Mucosa of descending colon (tissue), 3 donors: ENCODE measurements around the gene EHMT1. TPM values are rescaled to one million over a fixed set of nuclear protein-coding genes. Genes with fewer than 3 reads are reported as not detected.

ENCODE experiments used
- ATAC-seq: fragments of 200-7000 bp; cut with Tn5 transposase; one replicate; pipeline ENCODE4 v1.9.1; 2020; ENCODE audit warnings: mild to moderate bottlenecking, moderate library complexity
- DNase-seq, 3 donors: peaks; one replicate each; pipeline ENCODE4 v3.0.0-alpha.2; 2020
- H3K36me3 ChIP-seq: fragments of 200-600 bp; one replicate; pipeline ENCODE4 v1.8.0; 2021; ENCODE audit warnings: low read depth, mild to moderate bottlenecking
- H3K4me1 ChIP-seq: fragments of 200-600 bp; one replicate; pipeline ENCODE4 v1.8.0; 2021; ENCODE audit warnings: low read depth, mild to moderate bottlenecking
- H3K4me3 ChIP-seq: fragments of 200-600 bp; one replicate; pipeline ENCODE4 v1.8.0; 2021; ENCODE audit warnings: mild to moderate bottlenecking
- H3K9me3 ChIP-seq: fragments of 200-600 bp; one replicate; pipeline ENCODE4 v1.8.0; 2021; ENCODE audit warnings: mild to moderate bottlenecking
- intact Hi-C, 2 donors: fragments of 100-400 bp; cut with DNase I in 1 of 2; cut with micrococcal nuclease in 1 of 2; formaldehyde crosslinking; loops; one replicate each; pipeline versions ENCODE4 v1.11.0 to v1.11.1; 2022; cut with DNase I, micrococcal nuclease
- total RNA-seq, 3 donors: library from RNA; stranded (reverse); fragmentation: NEBNext Ultra II Directional in 2 of 3; extraction: Animal tissue kit (Norgen Biotek cat#: 25700) in 2 of 3; gene quantifications; one replicate each; pipeline versions ENCODE4 v1.2.1 to v1.2.4, GENCODE V29; 2021 to 2023
- TF ChIP-seq, protein P1 (sequence below): fragments of 200-600 bp; IDR thresholded peaks from one replicate; pipeline ENCODE4 v1.8.0; 2022; ENCODE audit warnings: antibody characterized with exemption, mild to moderate bottlenecking
- donor health status: DM: no; HTN: no; CAD: no; lungs with moderate emphysema.
- donor health status: DM: no; HTN: no; CAD: no.
- donor health status: DM: no; HTN: yes; CAD: no.

EHMT1 gene
- total RNA-seq, 3 donors from 2014 or later: 78.4 to 90.8 (median 83.3) TPM

DNA sequence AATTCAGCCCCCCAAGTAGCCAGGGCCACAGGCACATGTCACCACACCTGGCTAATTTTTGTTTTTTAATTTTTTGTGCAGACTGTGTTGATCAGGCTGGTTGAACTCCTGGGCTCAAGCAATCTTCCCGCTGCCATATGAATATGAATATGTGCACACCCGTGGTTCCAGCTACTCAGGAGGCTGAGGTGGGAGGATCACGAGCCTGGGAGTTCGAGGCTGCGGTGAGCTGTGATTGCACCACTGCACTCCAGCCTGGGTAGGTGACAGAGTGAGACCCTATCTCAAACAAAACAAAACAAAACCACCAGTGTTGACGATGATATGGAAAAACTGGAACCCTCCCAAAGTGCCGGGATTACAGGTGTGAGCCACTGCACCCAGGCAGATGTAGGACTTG lies 32.0 kb downstream of the EHMT1 start:
- Histone ChIP-seq H3K4me1 (no peaks in the 10 kb centered on the region), H3K4me3 (no peak overlapping the region), H3K9me3 (no peaks in the 10 kb centered on the region), H3K36me3 (no peaks in the 10 kb centered on the region)
- TF ChIP-seq, protein P1, sequence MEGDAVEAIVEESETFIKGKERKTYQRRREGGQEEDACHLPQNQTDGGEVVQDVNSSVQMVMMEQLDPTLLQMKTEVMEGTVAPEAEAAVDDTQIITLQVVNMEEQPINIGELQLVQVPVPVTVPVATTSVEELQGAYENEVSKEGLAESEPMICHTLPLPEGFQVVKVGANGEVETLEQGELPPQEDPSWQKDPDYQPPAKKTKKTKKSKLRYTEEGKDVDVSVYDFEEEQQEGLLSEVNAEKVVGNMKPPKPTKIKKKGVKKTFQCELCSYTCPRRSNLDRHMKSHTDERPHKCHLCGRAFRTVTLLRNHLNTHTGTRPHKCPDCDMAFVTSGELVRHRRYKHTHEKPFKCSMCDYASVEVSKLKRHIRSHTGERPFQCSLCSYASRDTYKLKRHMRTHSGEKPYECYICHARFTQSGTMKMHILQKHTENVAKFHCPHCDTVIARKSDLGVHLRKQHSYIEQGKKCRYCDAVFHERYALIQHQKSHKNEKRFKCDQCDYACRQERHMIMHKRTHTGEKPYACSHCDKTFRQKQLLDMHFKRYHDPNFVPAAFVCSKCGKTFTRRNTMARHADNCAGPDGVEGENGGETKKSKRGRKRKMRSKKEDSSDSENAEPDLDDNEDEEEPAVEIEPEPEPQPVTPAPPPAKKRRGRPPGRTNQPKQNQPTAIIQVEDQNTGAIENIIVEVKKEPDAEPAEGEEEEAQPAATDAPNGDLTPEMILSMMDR: no peak
- ATAC-seq: no peak
- no peak for DNase-seq
- intact Hi-C loops: no loop called here

DNA sequence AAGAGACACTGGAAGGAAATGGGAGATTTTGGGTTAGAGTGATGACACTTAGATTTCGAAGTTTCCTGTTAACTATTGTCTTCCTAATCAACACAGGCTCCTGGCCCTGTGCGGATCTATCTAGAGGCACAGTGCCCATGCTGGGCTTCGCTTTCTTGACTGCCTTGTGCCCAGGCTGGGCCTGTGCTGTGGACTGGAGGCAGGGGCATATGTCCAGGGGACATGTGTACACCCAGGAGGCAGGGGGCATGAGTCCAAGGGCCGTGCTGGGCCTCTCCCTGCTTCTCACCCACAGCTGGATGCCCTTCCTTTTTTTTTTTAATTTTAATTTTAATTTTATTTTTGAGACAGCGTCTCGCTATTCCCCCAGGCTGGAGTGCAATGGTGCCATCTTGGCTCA lies 37.6 kb downstream of the EHMT1 start:
- TF ChIP-seq, protein P1: no peak
- Histone ChIP-seq H3K4me3 (no peak overlapping the region), H3K4me1 (no peaks in the 10 kb centered on the region), H3K9me3 (no peaks in the 10 kb centered on the region), H3K36me3 (no peaks in the 10 kb centered on the region)
- ATAC-seq: no peak
- DNase-seq: no peak
- intact Hi-C loops: no loop called here

DNA sequence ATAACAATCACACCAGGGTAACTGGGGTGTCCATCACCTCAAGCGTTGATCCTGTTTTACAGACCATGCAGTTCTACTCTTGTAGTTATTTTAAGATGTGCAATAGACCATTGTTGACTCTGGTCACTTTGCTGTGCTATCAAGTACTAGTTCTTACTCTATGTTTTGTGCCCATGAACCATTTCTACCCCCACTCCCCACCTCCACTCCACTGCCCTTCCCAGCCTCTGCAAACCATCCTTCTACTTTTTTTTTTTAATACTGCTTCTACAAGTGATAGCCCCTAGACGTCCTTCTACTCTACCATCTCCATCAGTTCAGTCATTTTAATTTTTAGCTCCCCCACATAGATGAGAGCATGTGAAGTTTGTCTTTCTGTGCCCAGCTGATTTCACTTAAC lies 38.8 kb downstream of the EHMT1 start:
- Histone ChIP-seq H3K36me3 (no peaks in the 10 kb centered on the region), H3K4me1 (no peaks in the 10 kb centered on the region), H3K4me3 (no peak overlapping the region), H3K9me3 (no peaks in the 10 kb centered on the region)
- TF ChIP-seq, protein P1: no peak
- ATAC-seq (no peak), DNase-seq (no peak)
- intact Hi-C loops: no loop called here

DNA sequence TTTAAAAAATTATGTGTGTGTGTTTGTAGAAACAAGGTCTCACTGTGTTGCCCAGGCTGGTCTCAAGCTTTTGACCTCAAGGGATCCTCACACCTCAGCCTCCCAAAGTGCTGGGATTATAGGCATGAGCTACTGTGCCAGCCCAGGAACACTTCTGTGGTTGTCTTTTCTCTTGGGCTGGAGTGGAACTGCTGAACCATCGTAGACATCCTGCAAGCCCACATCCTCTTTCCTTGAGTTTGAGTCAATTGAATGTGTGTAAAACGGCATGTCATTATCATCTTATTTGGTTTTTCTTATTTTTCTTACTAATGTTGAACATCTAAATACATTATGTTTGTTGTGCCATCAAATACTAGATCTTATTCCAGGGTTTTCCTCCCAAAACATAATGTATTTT lies 40.0 kb downstream of the EHMT1 start:
- no peaks in the 10 kb centered on the region for H3K36me3 ChIP-seq
- TF ChIP-seq, protein P1: no peak
- intact Hi-C loops: no loop called here
- H3K4me1 ChIP-seq: peaks cover 8% of the 10 kb centered on the region
- no peak overlapping the region for H3K4me3 ChIP-seq
- H3K9me3 ChIP-seq: no peaks in the 10 kb centered on the region
- DNase-seq (no peak), ATAC-seq (no peak)

DNA sequence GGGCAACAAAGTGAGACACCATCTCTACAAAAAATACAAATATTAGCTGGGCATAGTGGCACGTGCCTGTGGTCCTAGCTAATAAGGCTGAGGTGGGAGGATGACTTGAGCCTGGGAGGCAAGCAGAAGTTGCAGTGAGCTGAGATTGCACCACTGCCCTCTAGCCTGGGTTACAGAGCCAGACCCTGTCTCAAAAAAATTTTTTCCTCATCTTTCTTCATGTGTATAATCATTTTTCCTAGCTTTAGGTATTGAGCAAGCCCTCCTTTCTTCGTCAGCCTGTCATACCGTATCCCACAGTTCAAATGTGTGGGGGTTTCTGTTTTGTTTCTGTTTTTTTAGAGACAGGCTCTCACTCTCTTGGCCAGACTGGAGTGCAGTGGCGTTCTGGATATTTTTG lies 41.3 kb downstream of the EHMT1 start:
- Histone ChIP-seq H3K4me3 (no peak overlapping the region), H3K9me3 (no peaks in the 10 kb centered on the region), H3K36me3 (no peaks in the 10 kb centered on the region), H3K4me1 (peaks cover 19% of the 10 kb centered on the region)
- ATAC-seq (no peak), DNase-seq (no peak)
- TF ChIP-seq, protein P1: no peak
- intact Hi-C loops: no loop called here

DNA sequence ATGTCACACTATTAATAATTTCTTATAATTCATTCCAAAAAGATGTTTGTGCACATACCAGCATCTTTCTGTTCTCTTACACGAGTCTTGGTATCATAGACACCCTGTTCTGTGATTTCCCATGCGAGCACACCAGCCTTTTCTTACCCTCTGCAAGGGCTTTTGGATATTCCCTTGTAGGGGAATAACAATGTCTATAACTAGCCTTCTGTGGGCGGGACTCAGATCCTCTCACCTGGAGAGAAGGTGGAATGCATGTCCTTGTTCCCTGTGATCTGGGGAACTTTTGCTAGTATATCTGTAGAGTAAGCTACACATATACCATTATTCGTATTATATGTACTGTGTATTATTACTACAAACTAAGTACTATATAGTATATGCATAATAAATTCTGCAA lies 44.8 kb downstream of the EHMT1 start:
- Histone ChIP-seq H3K36me3 (no peaks in the 10 kb centered on the region), H3K4me3 (no peak overlapping the region), H3K9me3 (no peaks in the 10 kb centered on the region), H3K4me1 (peaks cover 27% of the 10 kb centered on the region)
- TF ChIP-seq, protein P1: no peak
- ATAC-seq (no peak), DNase-seq (no peak)
- intact Hi-C loops: no loop called here
